HEK293 (cell line): ENCODE results near the gene MYL3.

Source experiments
- CTCF ChIA-PET: fragments of 350-600 bp; formaldehyde crosslinking; extraction: SDS; loops from one replicate; lab custom pipeline; 2021; ENCODE audit warnings: antibody characterized with exemption; lab: Yijun Ruan, JAX
- POLR2A ChIA-PET: fragments of 300-600 bp; formaldehyde crosslinking; extraction: SDS; loops from one replicate; lab custom pipeline; 2020; ENCODE audit warnings: antibody characterized with exemption, inconsistent platforms; lab: Yijun Ruan, JAX
- H3K27ac ChIP-seq: fragments of 200-500 bp; sonication (Bioruptor generic); 2 replicates; pipeline ENCODE4 v1.5.1; 2014; ENCODE audit warnings: low read depth, low read length, control low read depth, inconsistent platforms; ENCODE audit errors: extremely low read depth
- H3K36me3 ChIP-seq, 2 experiments: fragments of 200-500 bp in 1 of 2; sonication (Bioruptor generic) in 1 of 2; 1 replicate in 1 of 2; 2 replicates in 1 of 2; pipeline ENCODE4 v1.5.1; 2014 to 2017; ENCODE audit warnings: inconsistent platforms in 2 of 2, low read length in 2 of 2; ENCODE audit not compliant: control insufficient read depth in 2 of 2, insufficient read depth in 1 of 2
- H3K4me1 ChIP-seq: fragments of 200-500 bp; sonication (Bioruptor generic); 2 replicates; pipeline ENCODE4 v1.5.1; 2014; ENCODE audit warnings: mild to moderate bottlenecking, low read length, inconsistent platforms; ENCODE audit not compliant: control insufficient read depth, insufficient read depth
- H3K4me3 ChIP-seq: 2 replicates; pipeline ENCODE4 v1.5.1; 2011; ENCODE audit warnings: low read depth, mild to moderate bottlenecking, control low read depth, low read length, moderate library complexity
- H3K9me3 ChIP-seq: fragments of 200-500 bp; sonication (Bioruptor generic); 2 replicates; pipeline ENCODE4 v1.5.1; 2014; ENCODE audit warnings: low read depth, low read length, inconsistent platforms; ENCODE audit not compliant: control insufficient read depth, insufficient read depth
- GLIS1 ChIP-seq: fragments of 450-650 bp; formaldehyde crosslinking; IDR thresholded peaks from 2 replicates; pipeline ENCODE4 v1.5.1; 2016; ENCODE audit warnings: missing biosample characterization, missing genetic modification characterization
- KLF1 ChIP-seq: fragments of 450-650 bp; formaldehyde crosslinking; IDR thresholded peaks from 2 replicates; pipeline ENCODE4 v1.5.1; 2016; ENCODE audit warnings: missing biosample characterization, missing genetic modification characterization
- KLF7 ChIP-seq: fragments of 450-650 bp; formaldehyde crosslinking; IDR thresholded peaks from 2 replicates; pipeline ENCODE4 v1.5.1; 2016; ENCODE audit warnings: missing biosample characterization, missing genetic modification characterization, borderline replicate concordance
- SETDB1 ChIP-seq: IDR thresholded peaks from one replicate; pipeline ENCODE4 v1.6.1; 2017; ENCODE audit warnings: mild to moderate bottlenecking, low read length, moderate library complexity, mixed read lengths; ENCODE audit not compliant: insufficient read length
- SP2 ChIP-seq: fragments of 450-650 bp; formaldehyde crosslinking; IDR thresholded peaks from 2 replicates; pipeline ENCODE4 v1.5.1; 2016; ENCODE audit warnings: missing biosample characterization, missing genetic modification characterization
- ZBTB20 ChIP-seq: fragments of 450-650 bp; formaldehyde crosslinking; IDR thresholded peaks from 2 replicates; pipeline ENCODE4 v1.5.1; 2016; ENCODE audit warnings: missing biosample characterization, missing genetic modification characterization
- ZBTB26 ChIP-seq: fragments of 450-650 bp; formaldehyde crosslinking; optimal IDR thresholded peaks from 2 replicates; pipeline ENCODE3; 2016; ENCODE audit warnings: missing biosample characterization, mild to moderate bottlenecking, missing genetic modification characterization
- ZIC2 ChIP-seq: fragments of 450-650 bp; formaldehyde crosslinking; IDR thresholded peaks from 2 replicates; pipeline ENCODE4 v1.5.1; 2016; ENCODE audit warnings: missing biosample characterization, missing genetic modification characterization
- ZNF133 ChIP-seq: fragments of 450-650 bp; formaldehyde crosslinking; IDR thresholded peaks from 2 replicates; pipeline ENCODE4 v1.5.1; 2016; ENCODE audit warnings: missing biosample characterization, missing genetic modification characterization
- ZNF146 ChIP-seq: fragments of 450-650 bp; formaldehyde crosslinking; IDR thresholded peaks from 2 replicates; pipeline ENCODE4 v1.5.1; 2016; ENCODE audit warnings: missing biosample characterization, missing genetic modification characterization
- ZNF335 ChIP-seq: fragments of 450-650 bp; formaldehyde crosslinking; conservative IDR thresholded peaks from 2 replicates; pipeline ENCODE4 v1.5.1; 2016; ENCODE audit warnings: missing biosample characterization, missing genetic modification characterization
- ZNF416 ChIP-seq: fragments of 450-650 bp; formaldehyde crosslinking; IDR thresholded peaks from 2 replicates; pipeline ENCODE4 v1.5.1; 2016; ENCODE audit warnings: missing biosample characterization, missing genetic modification characterization
- ZNF433 ChIP-seq: fragments of 450-650 bp; formaldehyde crosslinking; IDR thresholded peaks from 2 replicates; pipeline ENCODE4 v1.5.1; 2016; ENCODE audit warnings: missing biosample characterization, missing genetic modification characterization, low read depth
- ZNF843 ChIP-seq: fragments of 450-650 bp; formaldehyde crosslinking; IDR thresholded peaks from 2 replicates; pipeline ENCODE4 v1.5.1; 2016; ENCODE audit warnings: missing biosample characterization, missing genetic modification characterization
- TF ChIP-seq, protein P1 (sequence below): fragments of 450-650 bp; formaldehyde crosslinking; conservative IDR thresholded peaks from 2 replicates; pipeline ENCODE4 v1.5.1; 2016; ENCODE audit warnings: low read depth, missing biosample characterization, missing genetic modification characterization
- TF ChIP-seq, protein P2 (sequence below): fragments of 450-650 bp; formaldehyde crosslinking; IDR thresholded peaks from 2 replicates; pipeline ENCODE4 v1.5.1; 2017; ENCODE audit warnings: missing biosample characterization, missing genetic modification characterization
- TF ChIP-seq, protein P3 (sequence below): fragments of 450-650 bp; formaldehyde crosslinking; IDR thresholded peaks from 2 replicates; pipeline ENCODE4 v1.5.1; 2016; ENCODE audit warnings: missing biosample characterization, missing genetic modification characterization, low read depth

MYL3 gene

GRCh38 chr3:46893146-46893748 is 30.0 kb upstream of the MYL3 start:
- ChIA-PET POLR2A (no interaction called here), CTCF (no interaction called here)
- Histone ChIP-seq H3K9me3 (no peaks in the 10 kb centered on the region), H3K4me3 (no peak overlapping the region), H3K36me3 (no peaks in the 10 kb centered on the region), H3K4me1 (no peaks in the 10 kb centered on the region)
- TF ChIP-seq ZNF133 (no peak), ZNF416 (no peak), SETDB1 (no peak), ZNF146 (tag by site-specific recombination) (no peak), ZNF433 (no peak), ZIC2 (tag by site-specific recombination) (peak; percentile 44), GLIS1 (tag by site-specific recombination) (peak; percentile 50)
- TF ChIP-seq, all 188 proteins: peak for 2
- no peak overlapping the region for H3K27ac ChIP-seq

DNA sequence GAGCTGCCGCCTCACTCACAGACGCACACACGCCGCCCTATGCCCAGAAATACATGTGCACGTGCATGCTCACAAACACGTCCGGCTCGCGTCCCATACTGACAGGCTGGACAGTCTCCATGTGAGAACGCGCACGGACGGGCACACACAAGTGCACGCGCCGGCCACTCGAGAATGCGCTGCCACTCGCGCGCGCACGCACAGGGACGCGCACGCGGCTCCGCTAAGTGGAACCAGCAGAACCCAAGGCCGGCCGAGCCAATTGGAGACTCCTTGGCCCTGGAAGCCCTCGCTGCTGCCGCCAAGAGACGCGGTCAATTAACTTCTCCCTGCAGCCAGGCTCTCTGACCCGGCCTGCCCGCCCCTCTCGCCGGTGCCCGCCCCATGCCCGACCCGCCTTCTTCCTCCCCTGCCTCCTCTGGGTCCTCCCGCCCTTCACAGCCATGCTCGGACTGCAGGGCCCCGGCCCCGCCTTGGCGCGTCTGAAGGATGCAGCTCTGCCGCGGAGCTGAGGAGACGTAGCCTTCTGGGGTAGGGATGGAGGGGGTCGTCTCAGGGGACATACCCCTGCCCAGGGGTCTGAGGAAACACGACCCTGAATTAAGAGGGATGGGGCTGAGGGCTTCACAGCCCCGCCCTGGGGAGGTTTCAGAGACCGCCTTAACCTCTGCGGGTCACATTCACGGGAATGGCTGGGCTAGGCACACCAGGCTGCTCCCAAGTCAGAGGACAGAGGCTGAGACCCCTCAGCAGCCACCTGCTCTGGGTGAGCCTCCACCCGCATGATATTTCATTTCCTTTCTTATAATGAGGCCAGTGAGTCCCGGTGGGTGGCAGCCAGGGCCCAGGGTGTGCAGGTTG is 29.3 kb upstream of the MYL3 start:
- POLR2A ChIA-PET: no interaction called here
- Histone ChIP-seq H3K4me3 (no peak overlapping the region), H3K27ac (no peak overlapping the region), H3K9me3 (no peaks in the 10 kb centered on the region), H3K4me1 (no peaks in the 10 kb centered on the region), H3K36me3 (no peaks in the 10 kb centered on the region)
- TF ChIP-seq, protein P1, sequence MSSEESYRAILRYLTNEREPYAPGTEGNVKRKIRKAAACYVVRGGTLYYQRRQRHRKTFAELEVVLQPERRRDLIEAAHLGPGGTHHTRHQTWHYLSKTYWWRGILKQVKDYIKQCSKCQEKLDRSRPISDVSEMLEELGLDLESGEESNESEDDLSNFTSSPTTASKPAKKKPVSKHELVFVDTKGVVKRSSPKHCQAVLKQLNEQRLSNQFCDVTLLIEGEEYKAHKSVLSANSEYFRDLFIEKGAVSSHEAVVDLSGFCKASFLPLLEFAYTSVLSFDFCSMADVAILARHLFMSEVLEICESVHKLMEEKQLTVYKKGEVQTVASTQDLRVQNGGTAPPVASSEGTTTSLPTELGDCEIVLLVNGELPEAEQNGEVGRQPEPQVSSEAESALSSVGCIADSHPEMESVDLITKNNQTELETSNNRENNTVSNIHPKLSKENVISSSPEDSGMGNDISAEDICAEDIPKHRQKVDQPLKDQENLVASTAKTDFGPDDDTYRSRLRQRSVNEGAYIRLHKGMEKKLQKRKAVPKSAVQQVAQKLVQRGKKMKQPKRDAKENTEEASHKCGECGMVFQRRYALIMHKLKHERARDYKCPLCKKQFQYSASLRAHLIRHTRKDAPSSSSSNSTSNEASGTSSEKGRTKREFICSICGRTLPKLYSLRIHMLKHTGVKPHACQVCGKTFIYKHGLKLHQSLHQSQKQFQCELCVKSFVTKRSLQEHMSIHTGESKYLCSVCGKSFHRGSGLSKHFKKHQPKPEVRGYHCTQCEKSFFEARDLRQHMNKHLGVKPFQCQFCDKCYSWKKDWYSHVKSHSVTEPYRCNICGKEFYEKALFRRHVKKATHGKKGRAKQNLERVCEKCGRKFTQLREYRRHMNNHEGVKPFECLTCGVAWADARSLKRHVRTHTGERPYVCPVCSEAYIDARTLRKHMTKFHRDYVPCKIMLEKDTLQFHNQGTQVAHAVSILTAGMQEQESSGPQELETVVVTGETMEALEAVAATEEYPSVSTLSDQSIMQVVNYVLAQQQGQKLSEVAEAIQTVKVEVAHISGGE (tag by site-specific recombination): no peak
- TF ChIP-seq, protein P2, sequence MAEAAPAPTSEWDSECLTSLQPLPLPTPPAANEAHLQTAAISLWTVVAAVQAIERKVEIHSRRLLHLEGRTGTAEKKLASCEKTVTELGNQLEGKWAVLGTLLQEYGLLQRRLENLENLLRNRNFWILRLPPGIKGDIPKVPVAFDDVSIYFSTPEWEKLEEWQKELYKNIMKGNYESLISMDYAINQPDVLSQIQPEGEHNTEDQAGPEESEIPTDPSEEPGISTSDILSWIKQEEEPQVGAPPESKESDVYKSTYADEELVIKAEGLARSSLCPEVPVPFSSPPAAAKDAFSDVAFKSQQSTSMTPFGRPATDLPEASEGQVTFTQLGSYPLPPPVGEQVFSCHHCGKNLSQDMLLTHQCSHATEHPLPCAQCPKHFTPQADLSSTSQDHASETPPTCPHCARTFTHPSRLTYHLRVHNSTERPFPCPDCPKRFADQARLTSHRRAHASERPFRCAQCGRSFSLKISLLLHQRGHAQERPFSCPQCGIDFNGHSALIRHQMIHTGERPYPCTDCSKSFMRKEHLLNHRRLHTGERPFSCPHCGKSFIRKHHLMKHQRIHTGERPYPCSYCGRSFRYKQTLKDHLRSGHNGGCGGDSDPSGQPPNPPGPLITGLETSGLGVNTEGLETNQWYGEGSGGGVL (tag by site-specific recombination): peak; percentile 44; the same call in 1 of the 2 replicates
- TF ChIP-seq ZNF843 (tag by site-specific recombination) (no peak), ZBTB20 (tag by site-specific recombination) (peak; percentile 61; the same call in 1 of the 2 replicates), ZNF133 (no peak), KLF7 (tag by site-specific recombination) (no peak), ZBTB26 (peak; percentile 59), SP2 (tag by site-specific recombination) (peak; percentile 33), ZNF433 (no peak), ZNF335 (tag by site-specific recombination) (peak; percentile 44), KLF1 (peak; percentile 63; the same call in 1 of the 2 replicates)
- TF ChIP-seq, protein P3, sequence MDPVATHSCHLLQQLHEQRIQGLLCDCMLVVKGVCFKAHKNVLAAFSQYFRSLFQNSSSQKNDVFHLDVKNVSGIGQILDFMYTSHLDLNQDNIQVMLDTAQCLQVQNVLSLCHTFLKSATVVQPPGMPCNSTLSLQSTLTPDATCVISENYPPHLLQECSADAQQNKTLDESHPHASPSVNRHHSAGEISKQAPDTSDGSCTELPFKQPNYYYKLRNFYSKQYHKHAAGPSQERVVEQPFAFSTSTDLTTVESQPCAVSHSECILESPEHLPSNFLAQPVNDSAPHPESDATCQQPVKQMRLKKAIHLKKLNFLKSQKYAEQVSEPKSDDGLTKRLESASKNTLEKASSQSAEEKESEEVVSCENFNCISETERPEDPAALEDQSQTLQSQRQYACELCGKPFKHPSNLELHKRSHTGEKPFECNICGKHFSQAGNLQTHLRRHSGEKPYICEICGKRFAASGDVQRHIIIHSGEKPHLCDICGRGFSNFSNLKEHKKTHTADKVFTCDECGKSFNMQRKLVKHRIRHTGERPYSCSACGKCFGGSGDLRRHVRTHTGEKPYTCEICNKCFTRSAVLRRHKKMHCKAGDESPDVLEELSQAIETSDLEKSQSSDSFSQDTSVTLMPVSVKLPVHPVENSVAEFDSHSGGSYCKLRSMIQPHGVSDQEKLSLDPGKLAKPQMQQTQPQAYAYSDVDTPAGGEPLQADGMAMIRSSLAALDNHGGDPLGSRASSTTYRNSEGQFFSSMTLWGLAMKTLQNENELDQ (tag by site-specific recombination): no peak
- CTCF ChIA-PET: interaction anchor here (0.7 to 0.9 kb wide), 2 partner anchors 17 to 187 kb away, joined by 3 to 4 read pairs; no protein-coding TSS in a partner anchor
